ENCODE data around the gene SYT17.

DNA sequence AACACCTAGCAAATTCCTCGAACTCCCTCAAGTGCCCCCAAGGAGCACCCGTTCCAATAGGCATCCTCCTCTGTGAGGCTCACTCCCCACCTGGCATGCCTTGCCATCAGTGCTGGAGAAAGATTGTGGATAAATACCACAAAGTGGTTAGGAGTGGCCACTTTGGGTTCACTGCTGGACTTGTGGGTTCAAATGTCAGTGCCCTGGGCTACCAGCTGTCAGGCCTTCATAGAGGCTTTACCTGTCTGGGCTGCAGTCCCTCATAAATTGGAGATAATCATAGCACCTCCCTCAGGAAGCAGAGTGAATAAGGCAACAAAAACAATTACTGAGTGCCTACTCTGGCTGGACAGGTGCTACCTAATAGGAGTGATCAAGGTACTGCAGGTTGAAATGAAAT lies 1.5 kb upstream of the SYT17 start:
- TF ChIP-seq, protein P1, sequence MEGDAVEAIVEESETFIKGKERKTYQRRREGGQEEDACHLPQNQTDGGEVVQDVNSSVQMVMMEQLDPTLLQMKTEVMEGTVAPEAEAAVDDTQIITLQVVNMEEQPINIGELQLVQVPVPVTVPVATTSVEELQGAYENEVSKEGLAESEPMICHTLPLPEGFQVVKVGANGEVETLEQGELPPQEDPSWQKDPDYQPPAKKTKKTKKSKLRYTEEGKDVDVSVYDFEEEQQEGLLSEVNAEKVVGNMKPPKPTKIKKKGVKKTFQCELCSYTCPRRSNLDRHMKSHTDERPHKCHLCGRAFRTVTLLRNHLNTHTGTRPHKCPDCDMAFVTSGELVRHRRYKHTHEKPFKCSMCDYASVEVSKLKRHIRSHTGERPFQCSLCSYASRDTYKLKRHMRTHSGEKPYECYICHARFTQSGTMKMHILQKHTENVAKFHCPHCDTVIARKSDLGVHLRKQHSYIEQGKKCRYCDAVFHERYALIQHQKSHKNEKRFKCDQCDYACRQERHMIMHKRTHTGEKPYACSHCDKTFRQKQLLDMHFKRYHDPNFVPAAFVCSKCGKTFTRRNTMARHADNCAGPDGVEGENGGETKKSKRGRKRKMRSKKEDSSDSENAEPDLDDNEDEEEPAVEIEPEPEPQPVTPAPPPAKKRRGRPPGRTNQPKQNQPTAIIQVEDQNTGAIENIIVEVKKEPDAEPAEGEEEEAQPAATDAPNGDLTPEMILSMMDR (IDR thresholded peaks at IDR 0.05; ENCODE audit: low read depth, low read length), result no peak
- TF ChIP-seq MYC (IDR thresholded peaks at IDR 0.05; ENCODE audit: low read depth, low read length), result no peak
- no peak for TF ChIP-seq POLR2A (IDR thresholded peaks at IDR 0.05; ENCODE audit: extremely low read depth, insufficient read length)
- TF ChIP-seq, protein P2, sequence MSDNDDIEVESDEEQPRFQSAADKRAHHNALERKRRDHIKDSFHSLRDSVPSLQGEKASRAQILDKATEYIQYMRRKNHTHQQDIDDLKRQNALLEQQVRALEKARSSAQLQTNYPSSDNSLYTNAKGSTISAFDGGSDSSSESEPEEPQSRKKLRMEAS (IDR thresholded peaks at IDR 0.05; ENCODE audit: low read depth, low read length), result no peak

All from NB4 (cell line).